Keratinocyte (primary cell): Measurements from ENCODE around the gene EIF3J. TPM values are rescaled to one million over a fixed set of nuclear protein-coding genes. Genes with fewer than 3 reads are reported as not detected.

ENCODE experiments used
- DNase-seq: peaks from one replicate; pipeline ENCODE4 v3.0.0-alpha.2; 2011; ENCODE audit warnings: low read depth, missing footprints, low spot score
- FAIRE-seq: peaks from 2 replicates; lab custom pipeline; 2011; peaks lifted over from hg19 to GRCh38; lab: Jason Lieb, UNC
- H2AFZ ChIP-seq: 2 replicates; pipeline ENCODE4 v1.6.0; 2012; ENCODE audit warnings: low read length, control low read depth, inconsistent platforms; ENCODE audit not compliant: control insufficient read depth
- H3K27ac ChIP-seq: 2 replicates; pipeline ENCODE4 v1.5.1; 2011; ENCODE audit warnings: low read length; ENCODE audit not compliant: control insufficient read depth, insufficient read depth
- H3K27me3 ChIP-seq: 3 replicates; pipeline ENCODE4 v1.6.0; 2011; ENCODE audit warnings: low read length; ENCODE audit not compliant: control insufficient read depth, insufficient read depth; ENCODE audit errors: extremely low read depth
- H3K36me3 ChIP-seq, 2 experiments: 2 replicates in 1 of 2; 3 replicates in 1 of 2; pipeline ENCODE4 v1.5.1; 2011; ENCODE audit warnings: low read length in 2 of 2, mild to moderate bottlenecking in 1 of 2; ENCODE audit not compliant: control insufficient read depth in 2 of 2, insufficient read depth in 2 of 2; ENCODE audit errors: extremely low read depth in 1 of 2
- H3K4me1 ChIP-seq: 3 replicates; pipeline ENCODE4 v1.5.1; 2011; ENCODE audit warnings: low read length; ENCODE audit not compliant: control insufficient read depth, insufficient read depth; ENCODE audit errors: extremely low read depth
- H3K4me2 ChIP-seq: 3 replicates; pipeline ENCODE4 v1.6.0; 2011; ENCODE audit warnings: low read depth, low read length; ENCODE audit not compliant: control insufficient read depth, insufficient read depth; ENCODE audit errors: extremely low read depth
- H3K4me3 ChIP-seq, 3 experiments: fragments of 200-600 bp in 1 of 3; sonication (generic) in 1 of 3; 2 replicates in 2 of 3; 3 replicates in 1 of 3; pipeline ENCODE4 v1.5.1; 2011 to 2016; ENCODE audit warnings: low read length in 3 of 3, mild to moderate bottlenecking in 3 of 3, control low read depth in 2 of 3, inconsistent platforms in 1 of 3, low read depth in 1 of 3, mixed read lengths in 1 of 3, mixed run types in 1 of 3, moderate library complexity in 1 of 3; ENCODE audit not compliant: control insufficient read depth in 2 of 3, insufficient read depth in 2 of 3; ENCODE audit errors: extremely low read depth in 1 of 3
- H3K79me2 ChIP-seq: 2 replicates; pipeline ENCODE4 v1.6.0; 2012; ENCODE audit warnings: low read length; ENCODE audit not compliant: control insufficient read depth, insufficient read depth
- H3K9ac ChIP-seq: 3 replicates; pipeline ENCODE4 v1.6.0; 2011; ENCODE audit warnings: low read length; ENCODE audit not compliant: control insufficient read depth, insufficient read depth; ENCODE audit errors: extremely low read depth
- H3K9me1 ChIP-seq: 3 replicates; pipeline ENCODE4 v1.6.0; 2011; ENCODE audit warnings: low read length; ENCODE audit not compliant: control insufficient read depth, insufficient read depth; ENCODE audit errors: extremely low read depth
- H3K9me3 ChIP-seq: 2 replicates; pipeline ENCODE4 v1.5.1; 2012; ENCODE audit warnings: low read depth, low read length; ENCODE audit not compliant: control insufficient read depth
- H4K20me1 ChIP-seq: 3 replicates; pipeline ENCODE4 v1.6.0; 2011; ENCODE audit warnings: low read length; ENCODE audit not compliant: control insufficient read depth, insufficient read depth; ENCODE audit errors: extremely low read depth
- CTCF ChIP-seq, 3 experiments: IDR thresholded peaks in 1 of 3; conservative IDR thresholded peaks in 1 of 3; optimal IDR thresholded peaks in 1 of 3; 2 replicates in 2 of 3; 3 replicates in 1 of 3; pipeline versions ENCODE3 to v1.5.1; 2011; ENCODE audit warnings: low read length in 3 of 3, mild to moderate bottlenecking in 3 of 3, moderate library complexity in 2 of 3, control low read depth in 1 of 3, inconsistent platforms in 1 of 3; ENCODE audit not compliant: insufficient read depth in 2 of 3; ENCODE audit errors: extremely low read depth in 1 of 3
- EZH2 ChIP-seq: IDR thresholded peaks from one replicate; pipeline ENCODE4 v1.6.1; 2012; ENCODE audit warnings: inconsistent platforms, mild to moderate bottlenecking, low read length, moderate library complexity
- dilution Hi-C: fragments of 300-500 bp; cut with MboI; formaldehyde crosslinking; loops from one replicate; pipeline ENCODE4 v1.7.0; 2020; ENCODE audit warnings: low sequenced_read_pairs; ENCODE audit not compliant: extremely low pct_ligation_motif_present
- polyA plus RNA-seq, 5 experiments: library from polyadenylated mRNA; depleted of rRNA in 3 of 5; stranded (reverse) in 3 of 5; stranded (forward) in 1 of 5; unstranded in 1 of 5; fragments of >200 nt; gene quantifications; 1 replicate in 1 of 5; 2 replicates in 3 of 5; 3 replicates in 1 of 5; pipeline versions ENCODE4 v1.2.1 to v1.2.3, GENCODE V29; 2011 to 2012; ENCODE audit warnings: missing spikeins in 2 of 5, low read depth in 1 of 5, low replicate concordance in 1 of 5

The EIF3J gene
- polyA plus RNA-seq, 1 donor (not counting 4 experiments of a cell fraction or from before 2014, with no cell fraction given) = 99.4 TPM

GRCh38 chr15:44525018-44525417, 11.9 kb upstream of the EIF3J start:
- dilution Hi-C loops = no loop called here
- Histone ChIP-seq H2AFZ (no peak overlapping the region), H3K4me3 (no peak overlapping the region), H3K4me1 (peaks cover 8% of the 10 kb centered on the region), H3K9me1 (no peaks in the 10 kb centered on the region), H3K27ac (no peak overlapping the region), H3K36me3 (peaks cover 0 to 11% of the 10 kb centered on the region in 2 experiments), H3K9ac (no peak overlapping the region), H3K4me2 (no peak overlapping the region), H3K27me3 (no peaks in the 10 kb centered on the region), H3K79me2 (no peaks in the 10 kb centered on the region), H4K20me1 (no peaks in the 10 kb centered on the region), H3K9me3 (no peaks in the 10 kb centered on the region)
- FAIRE-seq = no peak
- DNase-seq = no peak
- TF ChIP-seq CTCF (optimal IDR thresholded peaks at IDR 0.05 in 1 of 3, IDR thresholded peaks at IDR 0.05 in 1 of 3, conservative IDR thresholded peaks at IDR 0.05 in 1 of 3; ENCODE audit: extremely low read depth in 1 of 3, insufficient read depth in 2 of 3, low read length in 3 of 3) = no peak
- TF ChIP-seq EZH2 = no peak

- no peak for FAIRE-seq
- no peak overlapping the region for H3K4me3 ChIP-seq
- H3K9me3 ChIP-seq = no peaks in the 10 kb centered on the region
- H3K4me1 ChIP-seq = peaks cover 8% of the 10 kb centered on the region
- H3K79me2 ChIP-seq = no peaks in the 10 kb centered on the region
- H3K27ac ChIP-seq = no peak overlapping the region
- no peaks in the 10 kb centered on the region for H3K27me3 ChIP-seq
- no peaks in the 10 kb centered on the region for H3K9me1 ChIP-seq
- H3K36me3 ChIP-seq = peaks cover 0 to 11% of the 10 kb centered on the region in 2 experiments
- H3K4me2 ChIP-seq = no peak overlapping the region
- DNase-seq = no peak
- no peak overlapping the region for H2AFZ ChIP-seq
- TF ChIP-seq EZH2 = no peak
- TF ChIP-seq CTCF (optimal IDR thresholded peaks at IDR 0.05 in 1 of 3, IDR thresholded peaks at IDR 0.05 in 1 of 3, conservative IDR thresholded peaks at IDR 0.05 in 1 of 3; ENCODE audit: extremely low read depth in 1 of 3, insufficient read depth in 2 of 3, low read length in 3 of 3) = no peak
- no peaks in the 10 kb centered on the region for H4K20me1 ChIP-seq
- dilution Hi-C loops = no loop called here
- no peak overlapping the region for H3K9ac ChIP-seq
Measured at GRCh38 chr15:44527241-44527640, 9.7 kb upstream of the EIF3J start.
